GM18505 (cell line): ENCODE data around the gene IFNLR1.

ENCODE experiments used
- ATAC-seq: cut with Tn5 transposase; IDR thresholded peaks from one replicate; pipeline ENCODE4 v1.9.1; 2021; ENCODE audit not compliant: unreplicated experiment
- POLR2A ChIP-seq: IDR thresholded peaks from 4 replicates; pipeline ENCODE4 v1.6.1; 2011; ENCODE audit warnings: borderline replicate concordance; ENCODE audit not compliant: insufficient read depth, insufficient read length; ENCODE audit errors: extremely low read depth

Gene IFNLR1

DNA sequence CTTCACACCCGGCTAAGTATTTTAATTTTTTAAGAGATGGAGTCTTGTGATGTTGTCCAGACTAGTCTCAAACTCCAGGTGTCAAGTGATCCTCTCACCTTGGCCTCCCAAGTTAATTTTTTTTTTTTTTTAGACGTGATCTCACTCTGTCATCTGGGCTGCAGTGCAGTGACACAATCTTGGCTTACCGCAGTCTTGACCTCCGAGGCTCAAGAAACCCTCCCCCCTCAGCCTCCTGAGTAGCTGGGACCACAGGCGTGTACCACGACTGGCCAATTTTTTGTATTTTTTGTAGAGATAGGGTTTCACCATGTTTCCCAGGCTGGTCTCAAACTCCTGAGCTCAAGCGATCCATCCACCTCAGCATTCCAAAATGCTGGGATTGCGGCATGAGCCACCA is 11.7 kb upstream of the IFNLR1 start:
- ATAC-seq, result no peak
- no peak for TF ChIP-seq POLR2A

GRCh38 chr1:24195874-24196273 is 8.8 kb upstream of the IFNLR1 start:
- no peak for ATAC-seq
- no peak for TF ChIP-seq POLR2A

GRCh38 chr1:24195136-24195535 is 8.0 kb upstream of the IFNLR1 start:
- no peak for ATAC-seq

GRCh38 chr1:24193046-24193445 is 6.0 kb upstream of the IFNLR1 start:
- no peak for TF ChIP-seq POLR2A
- no peak for ATAC-seq

More at GRCh38 chr1:24195136-24195535, 8.0 kb upstream of the IFNLR1 start:
- TF ChIP-seq POLR2A, result no peak

- TF ChIP-seq POLR2A, result no peak
- no peak for ATAC-seq
Observed at GRCh38 chr1:24191860-24192259, 4.8 kb upstream of the IFNLR1 start.

DNA sequence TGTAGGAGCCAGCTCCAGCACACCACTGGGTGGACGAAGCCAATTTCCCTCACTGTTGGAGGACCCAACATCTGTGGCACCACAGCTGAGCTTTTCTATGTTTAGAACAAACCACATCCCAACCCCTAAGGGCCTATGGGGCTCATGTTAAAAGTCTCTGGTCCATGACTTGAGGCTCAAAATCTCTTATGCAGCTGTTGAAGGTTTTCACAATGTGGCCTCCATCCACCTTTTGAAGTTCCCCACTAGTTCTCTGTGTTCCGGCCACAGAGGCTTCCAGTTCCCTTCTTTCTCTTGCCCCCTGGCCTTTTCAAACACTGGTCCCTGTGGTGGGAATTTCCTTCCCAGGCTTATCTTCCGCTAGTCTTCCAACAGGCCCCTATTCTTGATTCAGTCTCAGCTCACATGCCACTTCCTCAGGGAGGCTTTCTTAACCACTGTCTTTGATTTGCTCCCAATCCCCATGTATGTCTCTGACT is 3.9 kb upstream of the IFNLR1 start:
- ATAC-seq, result no peak
- TF ChIP-seq POLR2A, result peak; percentile 23

GRCh38 chr1:24189528-24189927 is 2.4 kb upstream of the IFNLR1 start:
- ATAC-seq, result no peak
- no peak for TF ChIP-seq POLR2A

GRCh38 chr1:24186711-24186992 is 437 bp downstream of the IFNLR1 start:
- no peak for TF ChIP-seq POLR2A
- ATAC-seq, result no peak

- ATAC-seq, result no peak
- TF ChIP-seq POLR2A, result no peak
Observed at GRCh38 chr1:24186031-24186710, 918 bp downstream of the IFNLR1 start.

- TF ChIP-seq POLR2A, result no peak
- no peak for ATAC-seq
Observed at GRCh38 chr1:24185076-24185475, 2.0 kb downstream of the IFNLR1 start.

GRCh38 chr1:24182061-24182460 is 5.0 kb downstream of the IFNLR1 start:
- TF ChIP-seq POLR2A, result no peak
- ATAC-seq, result no peak

- ATAC-seq, result no peak
- no peak for TF ChIP-seq POLR2A
Observed at GRCh38 chr1:24181619-24182018, 5.5 kb downstream of the IFNLR1 start.

DNA sequence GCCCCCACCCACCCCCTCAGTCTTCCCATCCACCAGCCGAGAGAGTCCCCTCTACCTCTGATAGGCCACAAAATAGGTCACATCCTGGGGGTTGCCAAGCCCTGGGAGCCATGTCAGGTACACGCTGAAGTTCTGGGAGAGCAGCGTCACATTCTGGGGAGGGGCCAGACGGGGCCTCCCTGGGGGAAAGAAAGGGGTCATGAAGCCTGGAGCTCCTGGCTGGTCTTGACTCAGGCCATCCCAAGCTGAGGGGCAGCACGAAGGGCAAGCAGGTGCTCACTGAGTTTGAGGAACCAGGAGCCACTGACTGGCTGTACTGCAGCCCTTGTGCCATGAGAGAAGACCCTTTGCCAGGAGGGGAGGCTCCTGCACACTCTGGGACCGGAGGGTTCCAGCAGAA is 6.4 kb downstream of the IFNLR1 start:
- ATAC-seq, result no peak

GRCh38 chr1:24179251-24179840 is 7.7 kb downstream of the IFNLR1 start:
- TF ChIP-seq POLR2A, result no peak
- no peak for ATAC-seq

More for the DNA sequence above, 6.4 kb downstream of the IFNLR1 start:
- TF ChIP-seq POLR2A, result no peak
